GM19395 (cell line): Measurements from ENCODE around the gene CDH23.

ENCODE experiments used
- ATAC-seq: cut with Tn5 transposase; IDR thresholded peaks from one replicate; pipeline ENCODE4 v1.9.1; 2021; ENCODE audit warnings: mild to moderate bottlenecking, moderate library complexity; ENCODE audit not compliant: unreplicated experiment

Gene CDH23

DNA sequence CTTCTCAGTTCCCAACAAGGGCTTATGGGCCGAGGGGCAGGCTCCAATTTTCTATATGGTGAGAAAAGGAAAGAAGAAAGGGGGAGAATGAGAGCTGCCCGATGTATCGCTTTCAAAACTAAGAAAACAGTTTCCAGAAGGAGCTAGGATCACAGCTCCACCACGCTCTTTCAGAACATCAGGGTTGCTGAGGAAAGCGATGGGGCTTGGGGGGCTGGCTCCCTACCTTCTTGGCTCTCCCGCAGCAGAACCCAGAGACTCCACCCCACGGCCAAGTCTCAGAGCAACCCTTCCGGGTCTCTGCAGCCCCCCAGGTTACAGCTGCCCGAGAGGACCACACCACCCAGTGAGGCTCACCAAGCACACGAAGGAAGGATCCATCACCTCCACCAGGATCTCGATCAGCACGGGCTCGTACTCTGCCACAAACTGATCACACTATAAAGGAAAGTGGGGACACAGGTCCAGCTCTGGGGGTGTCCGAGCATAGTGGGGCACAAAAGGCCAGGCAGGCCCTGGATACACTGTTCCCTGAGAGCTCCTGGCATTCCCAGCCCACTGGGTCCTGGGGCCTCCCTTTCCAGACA is 422.0 kb downstream of the CDH23 start:
- ATAC-seq: no peak

DNA sequence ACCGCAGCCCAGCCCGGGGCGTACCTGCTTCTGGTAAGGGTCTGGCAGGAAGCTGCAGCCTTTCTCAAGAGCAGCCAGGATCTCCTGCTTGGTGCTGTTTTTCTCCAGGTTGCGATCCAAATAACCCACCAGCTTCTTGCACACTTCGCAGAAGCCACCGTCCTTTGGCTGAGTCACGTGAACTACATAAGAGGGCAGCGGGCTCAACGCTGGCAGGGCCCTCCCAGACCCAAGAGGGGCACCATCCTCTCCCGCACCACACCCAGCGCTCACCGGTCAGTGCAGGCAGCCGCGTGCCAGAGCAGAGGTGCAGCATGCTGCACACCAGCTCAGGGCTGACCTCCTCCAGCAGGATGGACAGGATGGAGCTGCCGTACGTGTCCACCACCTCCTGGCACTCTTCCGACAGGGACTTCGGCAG is 422.7 kb downstream of the CDH23 start:
- ATAC-seq: no peak

DNA sequence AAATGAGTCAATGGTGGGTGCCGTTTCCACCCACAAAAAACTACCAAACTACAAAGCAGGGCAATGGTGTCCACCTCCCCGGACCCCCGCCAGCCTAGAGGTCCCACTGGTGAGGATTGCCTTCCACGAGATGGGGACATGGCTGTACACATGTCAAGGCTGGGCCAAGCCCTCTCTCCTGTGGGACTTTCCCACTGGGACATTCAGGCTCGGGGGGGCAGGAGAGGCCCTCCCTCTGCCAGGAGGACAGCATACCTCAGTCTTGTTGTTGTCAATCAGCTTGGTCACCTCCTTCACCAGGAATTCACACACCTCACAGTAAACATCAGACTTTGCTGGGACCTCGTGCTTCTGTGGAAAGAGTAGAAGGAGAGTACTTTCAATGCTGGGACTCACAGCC is 423.3 kb downstream of the CDH23 start:
- no peak for ATAC-seq

DNA sequence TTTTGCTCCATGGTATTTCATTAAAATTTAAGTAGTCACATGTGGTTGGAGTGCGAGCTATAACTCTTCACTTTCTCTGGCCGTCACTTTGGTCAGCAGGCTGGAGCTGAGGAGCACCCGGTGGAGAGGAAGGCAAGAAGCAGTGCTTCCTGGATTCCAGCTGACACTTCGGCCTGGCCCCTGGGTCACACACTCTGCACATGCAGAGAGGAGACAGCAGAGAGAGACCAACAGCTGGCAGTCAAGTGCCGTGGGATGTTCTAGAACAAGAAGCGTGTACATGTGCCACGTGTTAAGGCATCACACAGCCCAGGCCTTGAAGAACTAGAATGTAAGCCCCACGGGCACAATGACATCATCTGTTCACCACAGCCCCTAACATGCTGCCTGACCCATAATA is 424.2 kb downstream of the CDH23 start:
- no peak for ATAC-seq

DNA sequence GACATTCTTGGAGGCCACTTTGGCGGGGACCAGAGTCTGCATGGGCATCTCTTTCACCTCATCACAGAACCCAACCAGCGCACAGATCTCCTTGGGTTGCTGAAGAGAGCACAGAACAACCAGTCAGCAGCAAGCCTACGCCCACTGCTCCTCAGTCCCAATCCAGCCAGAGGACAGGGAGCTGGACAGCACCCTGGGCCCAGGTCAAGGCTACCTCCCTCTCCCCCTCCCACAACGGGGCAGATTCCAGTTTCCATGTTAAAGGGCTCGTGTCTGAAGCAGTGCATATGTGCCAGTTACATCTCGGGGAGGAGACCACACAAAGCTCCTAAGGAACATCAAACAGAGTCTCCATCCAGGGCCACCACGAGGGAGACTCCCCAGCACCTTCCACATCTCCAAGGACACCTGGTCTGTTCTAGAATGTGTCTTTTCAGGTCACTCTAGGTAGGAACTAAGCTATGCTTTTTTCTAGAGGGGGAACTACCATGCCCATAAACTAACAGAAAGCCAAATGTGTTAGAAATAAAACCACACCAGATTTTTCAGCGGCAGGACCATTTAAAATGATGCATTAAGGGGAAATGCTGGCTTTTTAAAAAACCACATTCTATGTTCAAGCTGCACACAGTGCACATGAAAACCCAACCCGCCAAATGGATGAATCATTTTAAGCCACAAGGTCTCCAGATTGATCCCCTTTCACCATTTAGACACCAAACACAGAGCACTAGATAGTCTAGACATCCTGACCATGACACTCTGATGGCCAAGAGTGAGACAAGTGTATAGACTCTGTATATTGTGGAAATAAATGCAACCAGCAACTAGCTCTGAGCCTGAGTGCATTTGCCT is 425.4 kb downstream of the CDH23 start:
- ATAC-seq: no peak

DNA sequence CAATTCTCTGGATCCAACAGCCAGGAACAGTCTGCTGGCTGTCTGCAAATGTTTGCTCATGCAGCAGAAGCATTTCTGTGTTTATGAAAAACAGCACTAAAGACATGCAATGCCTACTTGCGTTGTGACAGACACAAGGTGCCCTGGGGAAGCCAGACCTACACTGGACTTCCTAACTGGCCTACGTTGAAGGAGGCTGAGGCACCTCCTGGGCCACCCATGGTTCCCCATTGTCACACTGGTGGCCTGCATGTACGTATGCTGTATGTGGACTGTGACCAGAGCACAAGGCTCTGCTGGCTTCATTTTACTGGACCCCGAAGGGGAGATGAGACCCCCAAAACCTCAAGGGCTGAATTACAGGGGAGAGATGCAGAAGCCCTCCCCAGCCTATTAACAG is 426.6 kb downstream of the CDH23 start:
- ATAC-seq: no peak

DNA sequence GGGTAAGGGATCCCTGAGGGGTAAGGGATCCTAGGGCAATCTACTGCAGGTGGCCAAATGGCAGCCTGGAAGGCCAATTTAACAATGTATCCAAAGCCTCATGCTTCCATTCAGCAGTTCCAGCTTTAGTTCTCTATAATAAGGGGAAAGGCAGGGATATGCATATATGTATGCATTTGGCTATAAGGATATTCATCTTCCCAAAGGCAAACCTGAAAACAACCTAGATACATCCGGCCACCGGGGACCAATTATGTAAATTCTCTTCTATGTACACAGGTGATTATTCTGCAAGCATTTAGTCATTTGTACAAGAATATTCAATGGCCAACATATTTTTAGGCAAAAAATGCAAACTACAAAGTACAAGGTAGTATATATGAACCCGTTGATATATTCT is 427.6 kb downstream of the CDH23 start:
- ATAC-seq: no peak

DNA sequence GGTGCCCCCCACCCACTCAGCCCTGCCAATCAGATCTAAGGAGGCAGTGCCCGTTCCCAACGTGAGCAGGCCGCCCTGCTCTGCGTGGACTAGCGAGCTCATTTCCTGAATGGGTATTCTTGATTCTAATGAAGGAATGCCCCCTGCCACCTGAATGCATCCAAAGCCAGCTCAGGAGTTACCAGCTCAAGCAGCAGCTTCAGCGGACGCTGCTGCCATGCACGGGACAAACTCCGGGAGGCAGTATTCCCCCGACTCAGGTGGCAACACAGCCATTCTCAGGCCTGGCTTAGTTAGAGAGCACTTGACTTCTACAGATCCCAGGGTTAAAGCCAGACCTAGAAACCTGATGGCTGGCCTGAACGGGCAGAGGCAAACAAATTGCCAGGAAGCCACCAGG is 428.5 kb downstream of the CDH23 start:
- no peak for ATAC-seq

DNA sequence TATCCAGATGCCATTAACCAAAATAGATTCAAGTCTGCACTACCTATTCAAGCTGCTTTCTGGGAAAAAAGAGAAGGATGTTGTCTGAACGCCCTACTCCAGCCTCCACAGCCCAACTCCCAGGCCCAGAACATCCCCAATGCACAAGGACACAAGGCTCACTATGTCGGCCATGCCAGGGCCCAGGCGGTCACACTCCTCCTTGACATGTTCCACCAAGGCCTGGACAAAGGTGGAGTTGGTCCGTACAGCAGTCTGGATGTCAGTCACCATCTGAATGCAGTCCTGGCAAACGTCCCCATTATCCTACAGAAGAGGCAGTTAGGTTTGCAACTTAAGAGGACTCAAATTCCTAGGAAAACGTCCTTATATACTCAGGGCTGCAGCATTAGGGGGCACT is 431.1 kb downstream of the CDH23 start:
- no peak for ATAC-seq

DNA sequence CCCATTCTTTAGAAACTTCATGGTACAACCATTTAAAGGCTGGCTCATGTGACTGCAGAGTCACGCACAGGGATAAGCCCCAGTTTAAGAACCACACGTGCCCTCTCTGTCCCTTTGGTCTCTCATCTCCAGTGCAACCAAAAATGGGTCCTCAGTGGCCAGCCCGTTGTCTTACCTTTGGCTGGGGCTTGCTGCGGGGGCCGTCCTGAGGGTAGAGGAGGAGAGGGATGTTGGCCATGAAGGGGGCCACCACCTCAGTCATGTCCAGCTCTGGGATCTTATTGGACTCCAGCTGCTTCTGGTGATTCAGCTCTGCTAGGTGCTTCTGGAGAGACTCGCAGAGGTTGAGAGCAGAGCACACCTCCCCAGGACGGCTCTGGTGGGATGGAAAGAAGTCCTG is 432.0 kb downstream of the CDH23 start:
- ATAC-seq: no peak

DNA sequence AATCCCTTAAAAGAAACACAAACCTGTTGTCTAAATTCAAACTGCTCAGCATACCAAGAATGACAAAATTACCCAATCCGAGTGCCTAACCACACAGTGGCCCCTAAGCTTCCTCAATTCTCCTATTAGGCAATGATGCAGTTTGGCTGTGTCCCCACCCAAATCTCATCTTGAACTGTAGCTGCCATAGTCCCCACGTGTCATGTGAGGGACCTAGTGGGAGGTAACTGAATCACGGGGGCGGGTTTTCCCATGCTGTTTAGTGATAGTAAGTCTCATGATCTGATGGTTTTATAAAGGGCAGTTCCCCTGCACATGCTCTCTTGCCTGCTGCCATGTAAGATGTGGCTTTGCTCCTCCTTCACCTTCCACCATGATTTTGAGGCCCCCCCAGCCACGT is 432.5 kb downstream of the CDH23 start:
- no peak for ATAC-seq

DNA sequence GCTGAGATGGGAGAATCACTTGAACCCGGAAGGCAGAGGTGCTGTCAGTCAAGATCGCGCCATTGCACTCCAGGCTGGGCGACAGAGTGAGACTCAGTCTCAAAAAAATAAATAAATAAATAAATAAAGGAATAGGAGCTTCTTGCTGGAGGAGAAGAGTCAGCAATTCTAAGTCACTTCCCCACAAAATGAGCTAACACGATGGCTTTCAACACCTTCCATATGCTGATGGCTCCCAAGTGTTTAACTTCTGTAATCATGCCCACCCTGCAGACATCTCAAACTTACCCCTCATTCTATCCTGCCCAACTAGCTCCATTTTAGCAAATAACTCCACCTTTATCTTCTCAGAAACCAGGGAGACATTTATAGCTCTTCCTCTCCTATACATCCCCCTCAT is 433.2 kb downstream of the CDH23 start:
- no peak for ATAC-seq

DNA sequence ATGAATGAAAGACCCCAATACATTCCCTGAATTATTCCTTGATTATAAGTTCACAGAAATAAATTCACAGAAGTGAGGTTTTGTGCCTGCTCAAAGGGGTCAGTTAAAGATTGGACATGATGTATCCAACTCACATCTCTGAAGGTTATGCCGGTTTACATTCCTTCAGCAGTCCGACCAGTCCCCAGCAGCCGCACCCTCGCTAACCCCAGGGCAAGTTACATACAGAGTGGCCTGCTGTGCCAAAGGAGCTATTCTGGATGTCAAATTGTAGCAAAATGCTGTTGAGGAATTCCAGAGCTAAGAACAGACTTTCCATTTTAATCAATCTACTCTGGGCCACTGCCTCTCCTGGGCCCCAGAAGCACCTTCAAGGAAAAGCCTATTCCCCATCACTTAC is 434.0 kb downstream of the CDH23 start:
- ATAC-seq: no peak

DNA sequence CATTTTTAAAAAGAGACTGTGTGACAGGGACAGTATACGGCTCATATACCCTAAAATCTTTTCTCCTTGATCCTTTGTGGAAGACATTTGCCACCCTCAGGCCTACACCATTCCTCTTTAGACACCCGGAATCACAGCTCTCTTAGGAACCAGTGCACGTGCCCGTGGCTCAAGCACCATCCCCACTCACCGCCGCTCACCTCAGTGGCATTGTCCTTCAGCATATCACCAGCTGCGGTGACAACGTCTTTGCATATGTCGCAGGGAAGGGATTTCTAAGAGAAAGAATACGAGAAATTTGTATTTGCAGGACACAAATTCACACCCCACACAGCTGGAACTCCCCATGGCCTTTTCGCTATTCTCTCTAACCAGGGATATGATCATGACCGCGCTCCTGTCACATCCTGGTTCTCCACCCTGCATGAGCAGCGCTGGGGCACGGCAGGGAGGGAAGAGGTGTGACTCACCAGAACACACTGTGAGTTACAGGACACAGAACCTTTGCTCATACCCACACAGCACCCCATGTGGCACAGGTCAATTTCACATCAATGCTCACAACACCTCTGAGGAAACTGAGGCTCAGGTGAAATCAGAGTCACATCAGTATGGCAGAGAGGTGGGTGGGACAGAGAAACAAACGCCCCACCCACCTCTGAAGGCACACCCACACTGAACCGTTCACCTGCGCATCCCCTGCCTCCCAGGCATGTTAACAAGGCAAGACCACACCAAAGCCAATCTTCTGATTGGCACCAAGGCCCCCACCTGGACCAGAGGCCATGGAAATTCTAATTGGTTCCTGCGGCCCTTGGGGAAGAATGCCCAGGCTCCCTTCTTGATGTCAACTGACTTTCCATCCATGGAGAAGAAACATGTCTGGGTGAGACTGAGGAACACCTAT is 435.2 kb downstream of the CDH23 start:
- ATAC-seq: no peak

DNA sequence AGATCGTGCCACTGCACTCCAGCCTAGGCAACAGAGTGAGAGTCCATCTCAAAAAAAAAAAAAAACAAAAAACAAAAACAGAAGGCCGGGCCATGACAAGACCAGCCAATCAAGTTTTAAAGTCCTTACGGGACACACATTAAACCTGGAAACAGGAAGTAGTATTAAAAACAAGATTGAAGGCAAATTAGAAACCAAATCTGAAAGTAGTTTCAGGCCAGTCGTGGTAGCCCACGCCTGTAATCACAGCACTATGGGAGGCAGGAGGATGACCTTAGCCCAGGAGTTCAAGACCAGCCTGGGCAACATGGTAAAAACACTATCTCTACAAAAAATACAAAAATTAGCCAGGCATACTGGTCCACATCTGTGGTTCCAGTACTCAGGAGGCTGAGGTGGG is 436.2 kb downstream of the CDH23 start:
- no peak for ATAC-seq

DNA sequence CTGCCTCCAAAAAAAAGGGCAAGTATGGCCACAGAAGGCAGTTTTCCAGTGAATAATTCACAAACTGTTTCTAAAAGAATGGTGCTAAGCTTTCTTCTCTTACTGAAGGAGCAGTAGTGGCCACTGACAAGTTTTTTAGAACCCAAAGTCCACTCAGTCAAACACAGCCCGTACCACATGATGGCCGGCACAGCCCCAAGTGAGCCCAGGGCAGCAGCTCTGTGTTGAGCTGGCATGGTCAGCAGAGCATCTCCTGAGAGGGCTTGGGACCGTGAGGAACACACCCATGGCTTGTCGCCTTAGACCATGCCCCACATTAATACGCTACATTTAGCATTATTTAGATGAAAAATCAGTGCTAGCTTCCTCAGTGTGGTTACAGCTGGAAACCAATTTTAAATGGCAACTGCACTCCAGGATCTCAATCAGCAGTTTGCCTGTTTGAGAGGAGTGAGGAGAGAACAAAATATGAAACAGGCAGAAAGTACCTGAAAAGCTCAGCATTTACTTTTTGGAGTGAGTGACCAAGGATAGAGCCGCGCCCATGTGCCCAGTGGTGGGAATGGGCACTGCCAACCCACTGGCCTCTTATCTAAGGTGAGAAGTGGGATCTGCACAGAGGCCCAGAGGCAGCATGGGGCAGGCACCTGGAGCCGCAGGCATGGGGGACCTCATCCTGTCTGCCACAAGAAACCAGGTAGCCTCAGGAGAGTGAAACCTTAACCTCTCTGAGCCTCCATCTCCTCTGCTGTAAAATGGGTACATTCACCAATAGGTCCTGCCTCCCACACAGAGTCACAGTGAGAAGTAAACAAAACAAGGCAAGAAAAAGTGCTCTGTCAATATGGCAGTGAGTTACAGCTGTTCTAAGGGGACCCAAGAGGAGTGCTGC is 437.0 kb downstream of the CDH23 start:
- no peak for ATAC-seq

DNA sequence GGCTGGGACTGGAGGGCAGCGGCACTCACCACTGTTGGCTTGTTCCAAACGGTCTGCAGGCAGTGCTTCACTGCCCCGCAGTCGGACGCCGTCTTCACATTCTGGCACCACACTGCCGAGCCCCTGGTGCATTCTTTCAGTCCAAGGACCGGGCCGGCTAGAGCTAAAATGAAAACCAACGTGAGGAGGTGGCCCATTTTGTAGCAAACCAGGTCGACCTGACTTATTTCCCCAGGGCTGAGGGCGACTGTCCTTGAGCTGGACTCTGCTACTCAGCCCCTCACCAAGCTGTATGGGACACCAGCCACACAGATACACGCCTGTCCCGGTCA is 437.6 kb downstream of the CDH23 start:
- ATAC-seq: no peak

DNA sequence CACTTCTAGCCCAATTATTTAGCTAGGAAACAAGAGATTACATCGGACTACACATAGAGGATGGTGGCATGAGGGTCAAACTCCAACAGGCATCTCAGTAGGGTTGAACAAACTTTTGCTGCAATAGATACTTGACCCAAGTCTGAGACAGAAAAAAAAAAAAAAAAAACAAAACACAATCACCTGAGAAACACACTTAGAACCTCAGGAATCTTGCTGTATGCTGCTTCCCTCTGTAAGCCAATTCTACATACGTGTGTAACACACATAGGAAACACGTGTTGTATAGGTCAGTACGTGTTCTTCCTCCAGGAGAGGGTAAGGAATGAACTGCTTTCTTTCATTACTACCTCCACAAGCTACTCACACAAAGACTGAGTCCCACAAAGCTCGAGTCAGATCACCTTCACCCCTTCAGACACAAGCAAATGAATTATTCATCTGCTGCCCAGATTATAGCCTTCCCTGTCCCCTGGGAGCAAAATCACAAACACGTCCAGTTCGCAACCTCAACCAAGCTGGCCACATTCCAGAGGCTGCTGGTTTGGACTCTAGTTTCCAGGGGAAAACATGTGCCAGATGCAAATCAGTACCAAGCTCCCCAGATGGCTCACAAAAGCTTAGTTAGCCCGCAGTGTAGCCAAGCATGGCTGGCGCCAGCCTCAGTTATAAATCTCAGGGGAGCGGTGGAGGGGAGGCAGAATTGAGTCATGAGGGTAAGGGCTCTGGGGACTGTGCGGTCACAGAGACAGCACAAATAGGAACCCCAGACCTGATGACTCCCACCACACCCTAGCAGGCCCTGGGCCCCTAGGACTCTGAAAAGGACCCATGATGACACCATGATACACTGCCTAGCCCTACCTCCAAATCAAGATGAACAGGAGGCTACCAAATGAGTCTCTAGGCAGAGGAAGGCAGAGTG is 439.2 kb downstream of the CDH23 start:
- ATAC-seq: peak; percentile 89

DNA sequence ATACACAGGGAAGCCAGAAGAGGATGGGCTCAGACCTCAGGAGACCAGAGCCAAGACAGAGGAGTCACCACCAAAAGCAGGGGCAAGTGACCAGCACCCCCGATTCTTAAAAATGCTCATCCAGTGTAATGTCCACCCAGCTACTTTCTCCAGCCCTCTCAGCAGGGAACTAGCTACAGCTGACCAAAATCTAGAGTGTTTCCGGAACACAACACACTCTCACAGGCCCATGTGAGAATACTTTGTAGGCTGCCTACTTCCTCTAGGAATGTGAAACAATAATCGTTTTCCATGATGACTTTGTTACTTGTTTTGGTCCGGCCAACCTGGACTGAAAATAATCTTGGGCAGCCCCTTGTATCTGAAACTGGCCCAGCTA is 439.9 kb downstream of the CDH23 start:
- peak; percentile 34 for ATAC-seq
